GM06990 (cell line): ENCODE results near the gene IHH.

ENCODE experiments used
- DNase-seq: peaks from one replicate; pipeline ENCODE4 v3.0.0-alpha.2; 2011; ENCODE audit not compliant: insufficient read length; ENCODE audit errors: extremely low read depth
- H3K27me3 ChIP-seq: replicated peaks from 2 replicates; pipeline ENCODE4 v1.6.0; 2011; ENCODE audit warnings: low read length; ENCODE audit not compliant: control insufficient read depth, insufficient read depth
- H3K36me3 ChIP-seq: 2 replicates; pipeline ENCODE4 v1.5.1; 2011; ENCODE audit warnings: low read length; ENCODE audit not compliant: control insufficient read depth, insufficient read depth
- H3K4me3 ChIP-seq: replicated peaks from 2 replicates; pipeline ENCODE4 v1.5.1; 2011; ENCODE audit warnings: low read depth, mild to moderate bottlenecking, control low read depth, low read length
- TF ChIP-seq, protein P1 (sequence below): IDR thresholded peaks from 2 replicates; pipeline ENCODE4 v1.5.1; 2011; ENCODE audit warnings: low read length, control low read depth, mild to moderate bottlenecking, inconsistent platforms; ENCODE audit not compliant: insufficient read depth, poor library complexity, severe bottlenecking

IHH gene

GRCh38 chr2:219081096-219081495, 20.4 kb upstream of the IHH start:
- H3K4me3 ChIP-seq: no peak overlapping the region
- H3K27me3 ChIP-seq: no peaks in the 10 kb centered on the region
- no peak for DNase-seq
- H3K36me3 ChIP-seq: no peaks in the 10 kb centered on the region; the same call in 1 of the 2 replicates
- TF ChIP-seq, protein P1, sequence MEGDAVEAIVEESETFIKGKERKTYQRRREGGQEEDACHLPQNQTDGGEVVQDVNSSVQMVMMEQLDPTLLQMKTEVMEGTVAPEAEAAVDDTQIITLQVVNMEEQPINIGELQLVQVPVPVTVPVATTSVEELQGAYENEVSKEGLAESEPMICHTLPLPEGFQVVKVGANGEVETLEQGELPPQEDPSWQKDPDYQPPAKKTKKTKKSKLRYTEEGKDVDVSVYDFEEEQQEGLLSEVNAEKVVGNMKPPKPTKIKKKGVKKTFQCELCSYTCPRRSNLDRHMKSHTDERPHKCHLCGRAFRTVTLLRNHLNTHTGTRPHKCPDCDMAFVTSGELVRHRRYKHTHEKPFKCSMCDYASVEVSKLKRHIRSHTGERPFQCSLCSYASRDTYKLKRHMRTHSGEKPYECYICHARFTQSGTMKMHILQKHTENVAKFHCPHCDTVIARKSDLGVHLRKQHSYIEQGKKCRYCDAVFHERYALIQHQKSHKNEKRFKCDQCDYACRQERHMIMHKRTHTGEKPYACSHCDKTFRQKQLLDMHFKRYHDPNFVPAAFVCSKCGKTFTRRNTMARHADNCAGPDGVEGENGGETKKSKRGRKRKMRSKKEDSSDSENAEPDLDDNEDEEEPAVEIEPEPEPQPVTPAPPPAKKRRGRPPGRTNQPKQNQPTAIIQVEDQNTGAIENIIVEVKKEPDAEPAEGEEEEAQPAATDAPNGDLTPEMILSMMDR: no peak

DNA sequence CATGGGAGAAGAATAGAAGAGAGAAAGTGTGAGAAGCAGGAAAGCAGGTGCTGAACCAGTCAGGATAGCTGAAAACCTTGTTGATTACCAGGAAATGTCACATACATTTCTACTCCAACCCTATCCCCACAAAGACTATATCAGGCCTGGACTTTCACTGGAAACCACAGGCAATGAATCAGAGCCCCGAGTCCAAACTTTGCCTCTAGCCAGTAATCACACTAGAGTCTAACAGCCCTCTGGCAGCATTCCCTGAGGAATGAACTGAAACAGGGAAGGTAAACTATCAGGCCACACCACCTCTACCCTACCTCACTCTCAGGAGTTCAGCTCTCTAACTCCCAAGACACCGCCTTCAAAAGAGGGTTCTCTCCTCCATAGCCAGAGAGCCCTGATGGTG, 18.7 kb upstream of the IHH start:
- no peaks in the 10 kb centered on the region for H3K27me3 ChIP-seq
- TF ChIP-seq, protein P1: no peak
- DNase-seq: no peak
- H3K4me3 ChIP-seq: no peak overlapping the region
- H3K36me3 ChIP-seq: no peaks in the 10 kb centered on the region; the same call in 1 of the 2 replicates

DNA sequence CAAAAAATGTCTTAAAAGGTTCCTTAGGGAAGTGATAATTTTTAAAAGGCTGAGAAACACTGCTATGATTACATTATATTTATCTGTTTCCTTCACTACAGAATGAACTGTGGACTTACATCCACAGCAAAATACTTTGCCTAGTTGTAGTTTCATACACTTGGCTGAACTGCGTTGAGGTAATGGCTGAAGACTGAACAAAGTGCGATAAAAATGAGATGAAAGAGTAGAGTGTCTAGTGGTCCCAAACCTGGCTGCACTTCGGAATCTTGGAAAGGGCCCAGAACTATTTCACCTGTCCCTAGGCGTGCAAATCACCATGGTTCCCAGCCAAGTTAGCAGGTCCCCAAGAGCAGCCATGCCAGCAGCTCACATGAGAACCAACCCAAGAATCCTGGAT, 18.2 kb upstream of the IHH start:
- TF ChIP-seq, protein P1: no peak
- Histone ChIP-seq H3K36me3 (no peaks in the 10 kb centered on the region; the same call in 1 of the 2 replicates), H3K4me3 (no peak overlapping the region), H3K27me3 (no peaks in the 10 kb centered on the region)
- no peak for DNase-seq

DNA sequence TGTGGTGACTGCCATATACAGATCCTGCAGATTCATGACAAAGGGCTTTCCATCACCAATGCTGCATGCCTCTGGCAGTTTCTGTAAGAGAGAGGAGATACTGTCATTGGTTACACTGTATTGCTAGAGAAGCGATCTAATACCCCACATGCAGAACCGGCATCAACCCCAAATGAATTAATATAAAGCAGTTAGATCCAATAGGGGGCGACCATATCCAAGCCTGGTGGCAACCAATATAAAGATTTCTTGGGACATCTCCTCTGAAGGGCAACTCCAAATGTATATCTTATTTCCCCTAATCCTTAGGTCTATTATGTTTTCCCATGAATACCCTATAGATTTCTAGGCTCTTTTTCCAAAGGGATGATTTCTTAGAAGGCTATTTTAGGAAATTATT, 17.4 kb upstream of the IHH start:
- Histone ChIP-seq H3K27me3 (no peaks in the 10 kb centered on the region), H3K36me3 (no peaks in the 10 kb centered on the region; the same call in 1 of the 2 replicates), H3K4me3 (no peak overlapping the region)
- TF ChIP-seq, protein P1: no peak
- DNase-seq: no peak

GRCh38 chr2:219076253-219076652, 15.5 kb upstream of the IHH start:
- no peaks in the 10 kb centered on the region; the same call in 1 of the 2 replicates for H3K36me3 ChIP-seq
- no peak overlapping the region for H3K4me3 ChIP-seq
- no peaks in the 10 kb centered on the region for H3K27me3 ChIP-seq
- DNase-seq: no peak
- TF ChIP-seq, protein P1: no peak
